ENCODE measurements around the gene TMEM163.

Gene TMEM163

DNA sequence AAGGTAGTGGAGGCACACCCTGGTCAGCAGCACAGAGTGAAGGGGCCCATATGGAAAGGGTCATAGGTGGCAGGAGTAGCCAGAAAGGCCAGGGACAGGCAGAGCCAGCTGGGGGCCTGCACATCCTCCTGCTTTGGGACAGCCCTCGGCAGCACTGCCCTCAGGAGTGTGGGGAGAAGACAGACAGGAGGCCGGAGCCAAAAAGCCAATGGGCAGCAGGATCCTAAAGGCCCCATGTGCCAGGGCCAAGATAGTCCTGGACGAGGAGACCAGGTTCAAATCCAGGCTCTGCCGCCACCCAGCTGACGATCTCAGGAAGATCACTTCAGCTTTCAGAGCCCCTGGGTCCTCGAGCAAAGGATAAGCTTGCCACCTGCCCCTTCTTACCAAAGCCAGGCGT lies 220.1 kb downstream of the TMEM163 start:
- TF ChIP-seq CTCF (IDR thresholded peaks at IDR 0.05) = no peak
- Histone ChIP-seq H3K27ac (no peak overlapping the region), H3K4me3 (no peak overlapping the region)
- DNase-seq (ENCODE audit: low spot score) = no peak

DNA sequence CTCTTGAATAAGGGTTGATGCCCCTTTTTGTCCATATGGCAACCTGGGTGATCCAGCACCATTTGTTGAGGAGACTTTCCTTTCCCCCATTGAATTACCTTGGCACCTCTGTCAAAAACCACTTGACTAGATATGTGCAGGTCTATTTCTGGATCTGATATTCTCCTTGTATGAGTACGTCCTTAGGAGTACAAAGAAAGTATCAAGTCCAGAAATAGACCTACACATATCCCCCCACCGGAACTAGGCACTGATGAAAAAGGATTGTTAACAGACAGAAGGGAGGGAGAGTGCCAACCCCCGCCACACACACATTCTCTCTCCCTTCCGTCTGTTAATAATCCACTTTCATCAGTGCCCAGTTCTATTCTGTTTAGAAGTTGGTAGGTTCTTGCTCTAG lies 225.0 kb downstream of the TMEM163 start:
- no peak overlapping the region for H3K4me3 ChIP-seq
- DNase-seq (ENCODE audit: low spot score) = no peak
- TF ChIP-seq CTCF (IDR thresholded peaks at IDR 0.05) = no peak

DNA sequence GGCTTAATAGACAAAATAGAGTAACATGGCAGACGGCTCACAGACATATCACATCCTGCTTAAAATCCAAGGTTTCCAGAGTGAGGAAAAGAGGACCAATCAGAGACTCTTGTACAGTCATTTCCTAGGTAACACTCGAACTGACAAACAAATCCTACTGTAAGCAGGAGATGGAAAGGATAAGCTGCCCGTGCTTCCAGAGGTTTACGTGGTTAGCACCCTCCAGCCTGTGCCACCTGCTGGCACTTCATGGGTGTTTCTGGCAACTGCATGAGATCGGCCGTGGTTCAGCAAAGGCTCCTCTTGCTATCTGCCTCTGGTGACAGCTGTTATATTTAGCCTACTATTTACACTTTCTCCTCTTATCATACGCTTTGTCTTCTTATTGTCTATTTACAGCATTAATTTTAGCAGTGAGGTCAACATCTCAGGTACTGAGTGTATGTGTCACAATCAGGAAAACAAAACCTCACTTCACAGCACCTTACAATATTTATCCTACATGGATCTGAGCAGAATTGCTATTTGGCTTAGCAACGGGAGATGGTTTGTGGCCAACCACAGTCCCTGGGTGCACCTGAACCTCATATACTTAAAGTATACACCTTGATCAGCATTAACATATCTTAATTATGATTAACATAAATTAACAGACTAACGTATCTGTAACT lies 226.9 kb downstream of the TMEM163 start:
- no peak overlapping the region for H3K27ac ChIP-seq
- no peak for TF ChIP-seq CTCF (IDR thresholded peaks at IDR 0.05)
- H3K4me3 ChIP-seq = no peak overlapping the region
- DNase-seq (ENCODE audit: low spot score) = no peak

More for the DNA sequence above, 225.0 kb downstream of the TMEM163 start:
- H3K27ac ChIP-seq = no peak overlapping the region

DNA sequence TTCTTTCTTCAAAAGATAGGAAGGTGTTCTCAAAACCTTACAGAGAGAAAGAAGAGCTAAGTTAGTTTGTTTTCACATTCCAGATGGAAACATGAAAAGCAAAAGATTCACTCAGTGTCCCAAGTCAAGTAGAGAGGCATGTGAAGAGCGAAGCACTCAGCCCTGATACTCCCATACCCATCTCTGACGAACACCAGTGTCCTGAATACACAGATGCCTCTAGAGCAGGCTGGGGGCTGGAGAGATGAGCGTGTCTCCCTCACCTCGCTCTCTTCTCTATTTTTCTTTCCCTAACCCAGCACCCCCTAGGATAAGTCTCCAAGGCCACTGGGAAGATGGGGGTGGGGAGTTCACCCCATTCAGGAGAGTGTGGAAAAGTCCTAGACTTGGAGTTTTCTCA lies 227.8 kb downstream of the TMEM163 start:
- Histone ChIP-seq H3K27ac (no peak overlapping the region), H3K4me3 (no peak overlapping the region)
- no peak for DNase-seq (ENCODE audit: low spot score)
- TF ChIP-seq CTCF (IDR thresholded peaks at IDR 0.05) = no peak

DNA sequence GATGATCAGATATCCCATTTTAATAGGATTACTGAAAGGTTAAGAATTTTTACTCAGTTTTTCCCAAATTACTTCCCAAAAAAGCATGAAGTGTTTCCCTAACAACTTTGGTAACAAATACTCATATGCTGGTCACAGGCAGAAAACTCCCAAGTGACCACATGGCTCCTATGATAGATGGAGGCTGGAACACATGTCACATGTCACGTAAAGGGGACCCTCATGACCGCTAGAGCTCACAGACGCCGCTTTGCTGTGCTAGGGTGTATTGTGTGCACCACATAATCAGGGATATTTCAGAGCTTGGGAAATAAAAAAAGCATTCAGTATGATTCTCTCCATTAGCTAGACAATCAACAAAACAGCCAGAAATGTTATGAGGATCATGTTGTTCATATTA lies 228.2 kb downstream of the TMEM163 start:
- no peak for DNase-seq (ENCODE audit: low spot score)
- no peak overlapping the region for H3K27ac ChIP-seq
- TF ChIP-seq CTCF (IDR thresholded peaks at IDR 0.05) = no peak
- H3K4me3 ChIP-seq = no peak overlapping the region

- no peak for TF ChIP-seq CTCF (IDR thresholded peaks at IDR 0.05)
- DNase-seq (ENCODE audit: low spot score) = no peak
- Histone ChIP-seq H3K4me3 (no peak overlapping the region), H3K27ac (no peak overlapping the region)
These were observed 228.9 kb downstream of the TMEM163 start for GRCh38 chr2:134489732-134490384.

DNA sequence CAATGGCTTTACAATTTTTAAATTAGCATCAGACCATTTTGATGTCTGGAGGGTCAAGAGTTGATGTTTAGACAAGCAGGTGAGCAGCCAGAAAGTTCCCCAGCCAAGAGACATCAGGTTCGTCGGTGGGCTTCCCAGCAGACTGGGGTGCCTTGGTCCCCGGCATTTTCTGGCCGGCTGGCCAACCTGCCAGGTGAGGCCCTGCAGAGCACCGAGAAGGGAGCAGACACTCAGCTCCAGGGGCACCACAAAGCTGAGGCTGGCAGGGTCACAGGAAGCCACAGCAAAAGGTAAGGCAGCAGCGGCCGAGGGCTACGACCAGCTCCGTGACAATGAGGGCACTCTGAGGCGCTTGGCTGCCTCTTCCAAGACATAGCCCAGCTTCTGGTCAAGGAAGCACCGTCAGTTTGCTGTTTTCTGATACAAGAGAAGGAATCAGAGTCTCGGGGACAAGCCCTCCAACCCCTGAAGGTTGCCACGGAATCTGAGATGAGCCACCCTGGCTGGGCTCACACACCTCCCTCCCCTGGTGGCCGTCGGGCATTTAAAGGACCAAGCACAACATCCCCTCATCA lies 235.9 kb downstream of the TMEM163 start:
- H3K4me3 ChIP-seq = no peak overlapping the region
- no peak for TF ChIP-seq CTCF (IDR thresholded peaks at IDR 0.05)
- H3K27ac ChIP-seq = no peak overlapping the region
- no peak for DNase-seq (ENCODE audit: low spot score)
